ENCODE data around the gene EIF4E1B.

EIF4E1B gene

DNA sequence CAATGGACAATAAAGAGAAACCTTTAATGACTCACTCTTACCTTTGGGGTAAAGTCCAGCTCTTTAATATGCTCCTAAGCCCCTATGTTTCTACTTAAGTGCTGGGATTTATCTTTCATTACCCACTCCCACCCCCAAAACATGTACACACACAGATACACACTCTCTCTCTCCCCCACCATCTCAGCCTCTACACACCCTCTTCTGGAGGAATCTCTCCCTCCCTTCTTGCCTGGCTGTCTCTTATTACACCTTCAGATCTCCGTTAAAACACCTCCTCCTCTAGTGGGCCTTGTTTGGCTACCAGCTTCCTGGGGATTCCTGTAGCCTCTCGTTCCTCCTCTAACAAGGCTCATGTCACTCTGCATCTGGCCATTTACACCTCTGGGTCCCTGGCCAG is 27.4 kb upstream of the EIF4E1B start:
- no peak for DNase-seq

DNA sequence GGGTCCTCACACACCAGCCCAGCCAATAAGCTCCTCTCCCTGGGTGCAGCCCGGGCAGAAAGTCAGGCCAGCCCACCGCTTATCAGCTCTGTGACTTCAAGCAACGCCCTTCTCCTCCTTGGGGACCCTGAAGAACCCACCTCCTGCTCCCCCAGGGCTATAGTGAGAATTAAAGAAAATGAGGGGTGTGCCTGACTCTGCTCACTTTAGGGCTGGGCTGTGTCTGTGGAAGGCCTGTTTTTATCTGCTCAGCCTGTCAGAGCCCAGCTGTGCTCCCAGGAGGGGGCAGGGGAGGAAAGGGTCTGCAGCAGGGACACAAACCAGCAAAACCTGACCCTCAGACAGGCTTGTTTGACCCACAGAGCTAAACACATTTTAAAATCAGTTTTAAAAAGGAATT is 24.4 kb upstream of the EIF4E1B start:
- no peak for DNase-seq

DNA sequence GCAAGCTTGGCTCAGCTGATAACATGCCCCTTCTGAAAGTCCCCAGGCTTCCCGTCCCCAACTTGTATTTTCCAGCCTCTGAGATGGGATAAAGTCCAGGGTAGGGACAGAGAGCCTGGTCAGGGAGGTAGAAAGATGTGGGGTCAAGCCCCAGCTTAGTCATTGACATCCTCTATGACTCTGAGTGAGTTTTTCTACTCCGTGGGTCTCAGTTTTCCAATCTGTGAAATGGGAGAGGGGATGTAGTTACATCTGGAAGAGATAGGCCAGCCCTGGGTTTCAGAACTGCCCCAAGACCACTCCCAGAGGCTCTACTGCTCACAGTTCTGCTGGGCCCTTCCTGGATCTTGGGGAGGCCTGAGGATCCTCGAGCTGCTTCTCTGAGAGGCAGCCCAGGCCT is 23.6 kb upstream of the EIF4E1B start:
- DNase-seq = no peak

DNA sequence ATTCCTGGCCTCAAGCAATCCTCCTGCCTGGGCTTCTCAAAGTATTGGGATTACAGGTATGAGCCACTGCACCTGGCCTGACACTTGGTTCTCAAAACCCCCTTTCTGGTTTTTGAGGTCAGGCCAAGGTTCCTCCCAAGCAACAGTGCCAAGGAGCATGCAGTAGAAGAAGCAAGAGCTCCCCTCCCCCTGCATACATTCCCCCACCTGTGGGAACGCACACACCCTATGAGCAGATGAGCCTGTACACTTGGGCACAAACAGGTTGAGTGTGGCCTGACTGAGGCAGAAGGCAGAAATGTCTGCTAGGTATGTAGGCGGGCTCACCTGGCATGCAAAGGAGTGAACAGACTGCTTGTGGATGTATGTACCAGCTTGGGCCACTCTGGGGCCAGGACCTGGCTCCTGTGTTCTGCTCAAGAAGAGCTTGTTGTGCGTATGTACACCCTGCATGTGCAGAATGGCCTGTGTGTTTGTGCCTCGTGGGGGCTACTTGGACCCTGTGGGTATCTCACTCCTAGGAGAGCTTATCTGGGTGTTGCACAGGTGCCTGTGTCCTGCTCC is 22.3 kb upstream of the EIF4E1B start:
- no peak for DNase-seq

DNA sequence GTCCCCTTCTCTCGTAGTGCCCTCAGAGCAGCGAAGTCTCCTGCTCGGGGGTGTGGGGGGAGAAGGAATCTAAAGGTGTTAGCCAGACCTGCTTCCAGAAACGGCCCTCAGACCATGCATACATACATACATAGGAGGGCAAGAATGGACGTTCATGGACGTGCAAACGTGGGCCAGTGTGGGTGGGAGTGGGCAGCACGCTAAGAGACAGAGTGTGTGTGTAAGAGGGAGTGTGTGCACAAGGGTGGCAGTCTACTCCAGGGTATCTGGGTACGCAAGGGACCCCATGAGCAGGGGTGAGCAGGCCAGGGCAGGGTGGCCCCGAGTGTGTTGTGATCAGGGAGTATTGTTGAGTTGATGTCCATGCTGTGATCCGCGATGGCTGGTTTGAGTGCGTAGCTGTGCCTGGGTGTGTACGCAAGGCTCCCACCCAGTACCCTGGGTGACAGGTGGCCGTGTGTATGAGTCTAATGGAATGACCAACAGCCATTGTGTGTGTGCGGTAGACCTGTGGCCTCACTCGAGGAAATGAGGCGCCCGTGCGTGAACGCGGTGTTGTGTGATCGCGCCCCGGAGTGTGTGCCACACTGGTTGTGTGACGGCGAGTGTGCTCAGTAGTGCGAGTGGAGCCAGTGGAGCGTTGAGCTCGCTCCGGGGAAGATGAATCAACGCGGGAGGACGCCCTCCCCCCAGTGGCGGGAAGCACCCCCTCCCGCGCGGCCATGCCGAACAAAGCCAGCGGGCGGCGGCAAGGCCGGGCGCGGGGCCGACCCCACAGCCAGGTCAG is 21.3 kb upstream of the EIF4E1B start:
- peak in 6 of 56 donors; percentile 6 to 63 (median 27) for DNase-seq

DNA sequence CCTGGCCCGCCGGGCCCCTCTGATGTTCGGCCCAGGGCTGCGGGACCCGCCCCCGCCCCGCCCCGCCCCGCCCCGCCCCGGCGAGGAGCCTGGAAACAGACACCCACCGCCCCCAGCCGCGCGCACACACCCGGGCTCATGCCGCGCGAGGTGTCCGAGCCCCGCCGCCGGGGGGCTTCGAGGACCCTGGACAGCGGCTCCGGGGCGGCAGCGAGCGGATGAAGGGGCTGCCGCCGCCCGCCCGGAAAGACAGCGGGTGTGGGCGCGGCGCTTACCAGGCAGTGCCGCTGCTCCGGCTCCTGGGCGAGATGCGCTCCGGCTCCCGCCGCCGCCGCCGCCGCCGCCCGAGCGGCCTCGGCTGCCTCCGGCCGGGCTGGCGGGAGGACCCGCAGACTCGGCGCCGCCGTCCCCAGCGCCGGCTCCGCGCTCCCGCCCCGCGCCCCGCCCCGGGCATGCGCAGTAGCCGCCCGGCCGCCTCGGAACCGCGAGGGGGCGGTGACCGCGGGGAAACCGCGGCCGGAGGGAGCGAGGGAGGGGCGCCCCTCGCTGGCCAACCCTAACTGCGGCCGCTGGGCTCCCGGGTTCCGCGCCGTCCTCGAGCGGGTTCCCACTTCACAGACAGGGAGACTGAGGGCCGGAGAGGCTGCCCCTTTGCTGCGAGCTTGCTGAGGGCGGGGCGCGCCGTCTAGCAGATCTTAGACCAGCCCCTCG is 20.6 kb upstream of the EIF4E1B start, which contains the start of gene GPRIN1:
Gene GPRIN1 (minus strand): TSS at position 433 of the 711 bp plus-strand sequence. CDS start 10,322 bp downstream, outside the sequence.
- DNase-seq = peak in 30 of 56 donors; percentile 12 to 77 (median 33)

DNA sequence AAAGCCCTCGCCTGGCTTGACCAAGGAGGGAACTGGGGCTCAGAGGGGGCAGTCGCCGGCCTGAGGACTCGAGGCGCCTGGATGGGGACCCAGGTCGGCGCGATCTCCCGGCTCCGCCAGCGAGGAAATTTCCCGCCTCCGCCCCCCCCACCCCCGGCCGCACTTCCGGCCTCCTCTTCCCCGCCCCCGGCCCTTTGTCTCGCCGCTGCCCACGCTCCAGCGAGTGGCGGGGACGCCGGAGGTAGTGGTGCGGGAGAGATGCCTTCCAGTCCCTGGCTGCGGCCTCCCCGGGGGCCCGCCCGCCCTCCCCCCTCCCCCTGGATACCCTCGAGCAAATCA is 20.1 kb upstream of the EIF4E1B start:
- peak in 1 of 56 donors; percentile 77 for DNase-seq

DNA sequence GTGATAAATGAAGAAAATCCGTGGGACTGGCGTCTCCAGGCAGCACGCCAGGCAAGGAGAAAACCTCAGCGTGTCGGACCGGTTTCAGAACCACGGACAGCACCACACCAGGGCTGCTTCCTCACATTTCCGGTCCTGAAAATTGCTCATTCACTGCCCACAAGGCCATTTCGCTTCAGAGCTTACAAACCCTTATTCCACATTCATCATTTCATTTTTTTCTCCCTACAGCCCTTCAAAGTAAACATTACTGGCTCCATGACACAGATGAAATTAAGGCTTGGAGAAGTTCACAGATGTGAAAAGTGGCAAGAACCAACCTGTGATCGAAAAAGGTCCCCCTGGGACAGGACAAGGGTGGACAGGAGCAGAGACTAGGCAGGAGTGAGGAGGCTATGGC is 19.0 kb upstream of the EIF4E1B start:
- DNase-seq = peak in 14 of 56 donors; percentile 3 to 62 (median 15)

DNA sequence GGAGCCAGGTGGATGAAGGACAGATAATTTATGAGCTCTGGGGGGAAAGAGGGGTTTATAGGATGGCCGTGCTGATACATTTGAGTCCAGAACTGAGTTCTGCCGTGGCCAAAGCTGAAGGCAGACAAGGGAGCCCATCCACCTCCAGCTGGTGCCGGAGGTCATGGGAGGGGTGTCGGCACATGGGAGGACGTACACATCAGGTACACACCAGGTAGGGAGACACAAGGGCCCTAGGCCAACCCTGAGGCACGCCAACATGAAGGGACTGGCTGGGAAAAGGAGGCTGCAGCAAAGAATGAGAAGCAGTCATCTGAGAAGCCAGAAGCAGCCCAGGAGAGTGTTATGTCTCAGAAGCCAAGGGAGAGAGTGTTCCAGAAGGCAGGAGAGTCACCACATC is 18.5 kb upstream of the EIF4E1B start:
- no peak for DNase-seq

DNA sequence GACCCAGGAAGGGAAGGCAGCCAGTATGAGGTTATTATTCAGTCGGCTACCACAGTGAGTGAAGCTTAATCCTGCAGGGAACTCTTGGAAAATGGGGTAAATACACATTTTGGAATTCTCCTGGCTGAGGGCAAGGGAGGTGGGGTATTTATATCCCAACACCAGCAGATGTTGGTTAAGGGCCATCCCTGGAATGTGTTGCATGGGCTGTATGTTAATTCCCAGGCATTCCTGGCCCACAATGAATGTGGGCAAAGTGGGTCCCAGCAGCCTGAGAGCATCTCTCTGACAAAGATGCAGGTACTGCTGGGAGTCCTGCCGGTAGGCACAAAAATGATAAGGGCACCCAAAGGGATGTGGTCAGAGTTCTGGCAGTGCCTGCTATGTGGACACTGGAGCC is 17.6 kb upstream of the EIF4E1B start:
- DNase-seq = no peak

DNA sequence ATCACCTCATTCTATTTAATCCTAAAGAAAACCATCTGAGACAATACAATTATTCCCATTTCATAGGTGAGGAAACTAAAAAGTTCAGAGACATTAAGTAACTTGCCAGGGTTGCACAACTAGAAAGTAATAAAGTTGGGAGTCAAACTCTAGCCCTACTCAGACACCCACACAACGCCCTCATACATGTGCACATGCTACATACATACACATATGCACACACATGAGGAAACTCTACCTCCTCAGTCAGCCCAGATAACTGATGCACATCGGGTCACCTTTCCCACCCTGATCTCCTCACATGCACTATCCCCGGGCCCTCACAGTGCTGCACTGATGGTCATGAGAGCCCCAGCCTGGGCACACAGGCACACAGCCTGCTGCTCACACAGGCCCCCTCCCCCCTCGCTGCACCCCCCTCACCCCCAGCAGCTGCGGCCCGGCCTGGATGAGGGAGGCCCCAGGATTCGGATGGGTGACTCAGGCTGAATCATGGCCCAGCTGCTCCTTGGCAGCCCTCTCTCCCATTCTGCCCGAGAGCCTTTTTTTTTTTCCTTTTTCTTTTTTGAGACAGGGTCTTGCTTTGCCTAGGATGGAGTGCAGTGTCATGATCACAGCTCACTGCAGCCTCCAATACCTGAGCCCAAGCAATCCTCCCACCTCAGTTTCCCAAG is 15.5 kb upstream of the EIF4E1B start:
- peak in 1 of 56 donors; percentile 19 for DNase-seq

DNA sequence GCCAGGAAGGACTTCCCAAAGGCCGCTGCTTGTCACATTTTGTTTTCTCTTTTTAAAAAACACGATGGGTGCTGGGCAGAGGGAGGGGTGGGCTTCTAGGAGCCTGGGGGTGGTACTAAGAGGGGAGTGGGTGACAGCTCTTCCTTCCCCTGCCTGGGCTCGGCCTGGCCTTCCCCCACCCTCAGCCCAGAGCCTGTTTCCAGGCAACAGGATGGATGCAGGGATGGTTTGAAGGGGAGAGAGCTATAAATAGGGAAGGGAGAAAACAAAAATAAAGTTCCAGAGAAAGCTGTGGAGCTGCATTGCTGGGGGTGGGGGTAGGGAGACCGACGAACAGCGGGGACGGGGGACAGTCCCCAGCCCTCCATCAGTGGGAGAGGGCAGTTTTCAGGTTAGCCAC is 14.0 kb upstream of the EIF4E1B start:
- no peak for DNase-seq

DNA sequence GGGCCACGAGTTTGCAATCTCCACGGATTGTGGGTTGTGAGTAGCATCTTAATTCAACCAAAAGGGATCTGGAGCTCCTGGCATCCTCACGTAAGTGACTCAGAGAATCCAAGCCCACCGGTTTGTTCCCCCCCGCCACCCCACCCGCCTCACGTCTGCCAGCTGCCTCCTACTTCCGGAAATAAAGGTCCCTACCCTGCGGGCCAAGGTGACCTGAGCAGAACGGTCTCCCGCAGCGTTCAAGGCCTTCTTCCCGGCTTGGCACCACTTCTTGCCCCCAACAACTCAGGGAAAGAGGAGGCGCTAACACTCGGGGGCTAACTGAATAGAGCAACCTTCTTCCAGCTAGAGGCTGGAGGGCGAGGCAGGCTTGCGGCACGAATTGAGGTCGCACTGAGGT is 11.7 kb upstream of the EIF4E1B start:
- peak in 1 of 56 donors; percentile 64 for DNase-seq

DNA sequence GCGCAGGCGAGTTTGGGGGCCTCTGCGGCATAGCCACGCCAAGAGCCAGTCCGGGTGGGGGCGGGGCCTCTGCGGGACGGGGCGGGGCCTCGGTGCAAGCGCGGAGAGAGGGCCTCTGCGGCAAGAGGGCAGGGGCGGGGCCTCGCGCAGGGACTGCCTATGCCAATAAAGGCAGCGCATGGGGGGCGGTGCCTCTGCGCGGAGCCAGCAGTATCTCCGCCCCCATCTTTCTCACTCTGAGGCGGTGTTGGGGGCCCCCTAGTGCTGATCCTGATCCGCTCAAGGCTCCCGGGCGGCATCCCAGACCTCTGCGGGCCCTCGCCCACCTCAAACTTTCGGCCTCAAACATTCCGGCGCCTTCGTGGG is 11.3 kb upstream of the EIF4E1B start:
- DNase-seq = peak in 52 of 56 donors; percentile 21 to 93 (median 75)

DNA sequence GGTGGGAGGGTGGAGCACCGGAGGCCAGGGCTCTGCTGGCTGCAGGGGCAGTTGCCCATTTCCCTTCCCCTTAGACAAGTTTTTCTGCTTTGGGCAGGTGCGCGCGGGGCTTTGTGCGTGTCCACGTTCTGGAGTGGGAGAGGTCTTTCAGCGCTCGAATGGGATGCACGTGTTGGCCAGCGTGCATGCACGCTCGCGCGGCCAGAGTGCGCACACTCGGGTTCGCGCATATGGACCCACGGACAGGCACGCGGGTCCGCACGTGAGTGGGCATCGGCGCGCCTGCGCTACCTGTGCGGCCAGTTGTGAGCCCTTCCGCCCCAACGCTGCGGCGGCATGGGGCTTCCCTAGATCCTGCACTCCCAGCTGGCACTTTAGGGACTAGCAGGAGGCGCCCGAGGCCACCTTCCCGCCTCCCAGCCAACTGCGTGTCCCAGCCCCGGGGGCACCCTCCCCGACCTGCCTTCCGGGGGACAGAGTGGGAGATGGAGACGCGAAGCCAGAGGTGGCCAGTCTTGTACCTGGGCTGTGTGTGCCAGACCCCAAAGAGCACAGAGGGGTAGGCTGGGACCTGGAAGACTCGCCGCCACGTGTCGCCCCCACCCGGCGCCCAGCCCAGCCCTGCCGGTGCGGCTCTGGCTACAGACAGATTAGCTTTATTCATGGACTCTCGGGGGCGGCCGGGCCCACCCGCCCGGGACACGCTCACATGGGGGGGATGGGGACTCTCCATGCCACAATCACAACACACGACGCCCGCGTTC is 10.7 kb upstream of the EIF4E1B start:
- no peak for DNase-seq

DNA sequence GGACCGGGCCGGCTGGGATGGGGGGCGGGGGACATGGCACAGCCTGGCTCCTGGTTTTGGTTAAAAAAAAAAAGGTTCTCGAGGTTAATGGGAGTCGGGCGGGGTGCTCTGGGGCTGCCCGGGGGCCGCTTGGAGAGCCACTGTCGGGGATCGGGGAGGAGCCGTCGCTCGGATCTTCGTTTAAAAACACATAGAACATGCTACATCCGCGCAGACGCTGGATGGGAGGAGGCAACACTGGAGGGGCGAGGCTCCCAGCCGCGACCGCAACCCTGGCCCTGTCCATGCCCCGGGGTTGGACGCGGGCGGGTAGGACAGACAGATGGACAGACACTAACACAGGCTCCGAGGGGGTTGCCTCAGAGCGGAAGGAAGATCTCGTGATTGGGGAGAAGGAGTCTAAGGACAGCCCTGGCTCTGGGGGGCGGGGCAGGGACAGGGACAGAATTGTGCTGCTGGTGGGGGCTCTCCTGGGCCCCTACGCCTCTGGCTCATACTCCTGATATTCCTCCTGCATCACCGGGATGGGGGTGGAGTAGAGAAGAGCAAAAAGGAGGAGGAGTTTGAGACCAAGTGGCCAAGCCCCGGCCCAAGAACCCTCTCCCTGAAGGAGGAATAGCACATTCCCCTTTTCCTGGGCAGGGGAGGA is 10.0 kb upstream of the EIF4E1B start:
- DNase-seq = no peak

DNA sequence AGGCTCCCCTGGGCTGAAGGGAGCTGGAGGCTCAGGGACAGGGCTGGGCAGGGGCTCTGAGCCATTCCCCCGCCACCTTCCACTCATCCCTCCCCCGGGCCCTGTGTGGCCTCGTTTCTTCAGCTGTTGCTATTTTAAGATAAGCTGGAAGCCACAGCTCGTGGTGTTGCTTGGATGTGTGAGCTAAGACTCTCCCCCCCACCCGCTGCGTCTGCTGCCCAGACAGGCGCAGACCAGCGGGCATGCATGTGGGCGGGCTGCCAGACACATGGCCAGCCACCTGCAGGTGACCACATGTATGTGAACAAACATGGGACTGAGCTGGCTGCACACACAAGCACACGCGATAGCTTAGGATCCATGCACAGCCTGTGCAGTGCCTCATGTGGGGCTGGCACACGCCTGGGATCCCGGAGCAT is 8.8 kb upstream of the EIF4E1B start:
- peak in 3 of 56 donors; percentile 8 to 39 (median 21) for DNase-seq

DNA sequence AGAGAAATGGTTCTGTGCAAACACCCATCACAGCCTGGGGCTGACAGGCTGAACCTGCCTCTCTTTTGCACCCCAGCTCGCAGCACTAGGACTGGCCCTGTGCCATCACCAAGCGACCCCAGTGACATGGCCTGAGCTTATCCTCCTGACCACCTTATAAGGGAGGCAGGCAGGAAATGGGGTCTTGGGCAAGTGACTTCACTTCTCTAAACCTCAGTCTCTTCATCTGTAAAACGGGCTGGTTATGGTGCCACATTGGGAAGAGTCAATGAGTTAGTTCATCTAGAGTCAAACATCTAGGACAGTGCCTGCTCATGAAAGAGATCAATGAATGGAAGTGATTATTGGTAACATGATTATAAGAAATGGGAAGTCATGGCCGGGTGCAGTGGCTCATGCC is 6.3 kb upstream of the EIF4E1B start:
- DNase-seq = no peak

DNA sequence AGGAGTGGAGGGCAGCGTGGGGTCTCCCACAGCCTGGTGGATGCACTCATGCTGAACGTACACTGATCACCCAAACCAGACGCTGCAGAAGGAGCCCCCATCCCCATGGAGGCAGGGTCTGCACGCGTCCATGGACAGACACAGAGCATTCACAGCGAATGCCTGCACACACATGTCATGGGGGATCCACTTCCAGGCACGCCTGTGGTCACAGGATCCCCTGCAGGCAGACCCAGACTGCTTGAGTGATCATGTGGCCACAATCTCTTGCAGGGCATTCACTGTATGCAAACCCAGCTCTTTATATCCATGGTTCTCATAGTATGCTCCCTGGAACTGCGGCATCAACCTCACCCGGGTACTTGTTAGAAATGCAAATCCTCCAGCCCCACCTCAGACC is 5.5 kb upstream of the EIF4E1B start:
- no peak for DNase-seq

DNA sequence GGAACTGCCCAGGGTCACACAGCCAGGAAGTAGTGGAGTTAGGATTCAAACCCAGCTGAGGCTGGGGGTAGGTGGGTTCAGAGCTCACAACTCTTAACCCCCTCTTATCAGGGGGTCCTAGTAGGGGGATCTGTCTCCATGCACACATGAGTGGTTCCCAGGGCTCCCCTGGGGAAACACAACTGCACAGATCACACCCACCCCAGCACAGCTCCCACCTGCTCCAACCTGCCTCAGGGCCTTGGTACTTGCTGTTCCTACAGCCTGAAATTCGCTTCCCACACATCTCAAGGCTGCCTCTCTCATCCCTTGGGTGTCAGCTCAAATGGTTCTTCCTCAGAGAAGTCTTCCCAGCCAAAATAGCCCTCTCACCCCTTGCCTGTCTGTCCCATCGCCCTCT is 5.0 kb upstream of the EIF4E1B start:
- no peak for DNase-seq

Measured in nucleus accumbens (tissue), 56 donors.